ENCODE measurements around the gene BACE2.

The BACE2 gene

GRCh38 chr21:41160036-41160435 lies 7.9 kb upstream of the BACE2 start:
- TF ChIP-seq CTCF (IDR thresholded peaks at IDR 0.05) (no peak), ZFX (IDR thresholded peaks at IDR 0.05; ENCODE audit: borderline replicate concordance) (no peak)
- no peak overlapping the region for H3K27ac ChIP-seq

- TF ChIP-seq ZFX (IDR thresholded peaks at IDR 0.05; ENCODE audit: borderline replicate concordance) (no peak), CTCF (IDR thresholded peaks at IDR 0.05) (no peak)
- no peak overlapping the region for H3K27ac ChIP-seq
Observed at GRCh38 chr21:41161428-41161827, 6.5 kb upstream of the BACE2 start.

GRCh38 chr21:41162096-41162495 lies 5.9 kb upstream of the BACE2 start:
- TF ChIP-seq CTCF (IDR thresholded peaks at IDR 0.05), result no peak
- TF ChIP-seq ZFX (IDR thresholded peaks at IDR 0.05; ENCODE audit: borderline replicate concordance), result no peak
- no peak overlapping the region for H3K27ac ChIP-seq

GRCh38 chr21:41163091-41163490 lies 4.9 kb upstream of the BACE2 start:
- no peak overlapping the region for H3K27ac ChIP-seq

GRCh38 chr21:41164052-41164451 lies 3.9 kb upstream of the BACE2 start:
- TF ChIP-seq CTCF (IDR thresholded peaks at IDR 0.05), result no peak
- no peak for TF ChIP-seq ZFX (IDR thresholded peaks at IDR 0.05; ENCODE audit: borderline replicate concordance)
- no peak overlapping the region for H3K27ac ChIP-seq

More at GRCh38 chr21:41163091-41163490, 4.9 kb upstream of the BACE2 start:
- no peak for TF ChIP-seq ZFX (IDR thresholded peaks at IDR 0.05; ENCODE audit: borderline replicate concordance)
- TF ChIP-seq CTCF (IDR thresholded peaks at IDR 0.05), result no peak

- H3K27ac ChIP-seq, result peak overlapping the region; percentile 33; the same call in 1 of the 2 replicates
- TF ChIP-seq CTCF (IDR thresholded peaks at IDR 0.05) (no peak), ZFX (IDR thresholded peaks at IDR 0.05; ENCODE audit: borderline replicate concordance) (no peak)
Observed at GRCh38 chr21:41164981-41165655, 2.8 kb upstream of the BACE2 start.

GRCh38 chr21:41166884-41167283 lies 1.1 kb upstream of the BACE2 start:
- TF ChIP-seq ZFX (IDR thresholded peaks at IDR 0.05; ENCODE audit: borderline replicate concordance), result no peak
- TF ChIP-seq CTCF (IDR thresholded peaks at IDR 0.05), result no peak
- no peak overlapping the region for H3K27ac ChIP-seq

Data from 22Rv1 (cell line).